SK-N-SH (cell line): ENCODE results near the gene GAST.

Experiments used
- EP300 ChIP-seq, 2 experiments: IDR thresholded peaks; 2 replicates each; pipeline versions ENCODE4 v1.4.0 to v1.6.1; 2012; ENCODE audit warnings: borderline replicate concordance in 1 of 2, low read depth in 1 of 2, low read length in 1 of 2
- EZH2phosphoT487 ChIP-seq: fragments of 200-600 bp; sonication (generic); IDR thresholded peaks from 2 replicates; pipeline ENCODE4 v1.6.1; 2017; ENCODE audit warnings: low read depth, mixed run types, mild to moderate bottlenecking, antibody characterized with exemption, moderate library complexity, borderline replicate concordance
- FOSL2 ChIP-seq: IDR thresholded peaks from 2 replicates; pipeline ENCODE4 v1.4.0; 2012; ENCODE audit warnings: low read depth, mild to moderate bottlenecking, moderate library complexity, borderline replicate concordance
- FOXM1 ChIP-seq: IDR thresholded peaks from 2 replicates; pipeline ENCODE4 v1.4.0; 2012; ENCODE audit warnings: low read depth, mild to moderate bottlenecking
- GABPA ChIP-seq: IDR thresholded peaks from 2 replicates; pipeline ENCODE4 v1.4.0; 2012; ENCODE audit warnings: low read depth, mild to moderate bottlenecking
- GATA2 ChIP-seq: sonication (generic); formaldehyde crosslinking; IDR thresholded peaks from 2 replicates; pipeline ENCODE4 v1.5.0; 2020; ENCODE audit warnings: mild to moderate bottlenecking, missing genetic modification reagents
- RFX5 ChIP-seq: IDR thresholded peaks from 2 replicates; pipeline ENCODE4 v1.6.1; 2012; ENCODE audit warnings: mild to moderate bottlenecking, improper control_type of control experiment, low read length
- SIN3A ChIP-seq: IDR thresholded peaks from 2 replicates; pipeline ENCODE4 v1.6.1; 2012; ENCODE audit warnings: low read depth, mild to moderate bottlenecking, low read length, moderate library complexity, borderline replicate concordance
- SMC3 ChIP-seq: IDR thresholded peaks from 2 replicates; pipeline ENCODE4 v1.6.1; 2012; ENCODE audit warnings: low read depth, low read length, improper control_type of control experiment
- TAF1 ChIP-seq: IDR thresholded peaks from 2 replicates; pipeline ENCODE4 v1.6.1; 2012; ENCODE audit warnings: low read depth, mild to moderate bottlenecking, low read length, moderate library complexity, borderline replicate concordance
- YY1 ChIP-seq: IDR thresholded peaks from 2 replicates; pipeline ENCODE4 v1.4.0; 2012; ENCODE audit warnings: low read depth, mild to moderate bottlenecking
- TF ChIP-seq, protein P1 (sequence below): fragments of 200-600 bp; sonication (generic); IDR thresholded peaks from 2 replicates; pipeline ENCODE4 v1.6.1; 2017; ENCODE audit warnings: antibody characterized with exemption, mild to moderate bottlenecking, moderate library complexity
- TF ChIP-seq, protein P2 (sequence below): IDR thresholded peaks from 2 replicates; pipeline ENCODE4 v1.4.0; 2012; ENCODE audit warnings: low read depth, borderline replicate concordance
- TF ChIP-seq, protein P3 (sequence below): fragments of 150-350 bp; IDR thresholded peaks from 2 replicates; pipeline ENCODE4 v1.6.1; 2016; ENCODE audit warnings: mild to moderate bottlenecking, low read depth, low read length

DNA sequence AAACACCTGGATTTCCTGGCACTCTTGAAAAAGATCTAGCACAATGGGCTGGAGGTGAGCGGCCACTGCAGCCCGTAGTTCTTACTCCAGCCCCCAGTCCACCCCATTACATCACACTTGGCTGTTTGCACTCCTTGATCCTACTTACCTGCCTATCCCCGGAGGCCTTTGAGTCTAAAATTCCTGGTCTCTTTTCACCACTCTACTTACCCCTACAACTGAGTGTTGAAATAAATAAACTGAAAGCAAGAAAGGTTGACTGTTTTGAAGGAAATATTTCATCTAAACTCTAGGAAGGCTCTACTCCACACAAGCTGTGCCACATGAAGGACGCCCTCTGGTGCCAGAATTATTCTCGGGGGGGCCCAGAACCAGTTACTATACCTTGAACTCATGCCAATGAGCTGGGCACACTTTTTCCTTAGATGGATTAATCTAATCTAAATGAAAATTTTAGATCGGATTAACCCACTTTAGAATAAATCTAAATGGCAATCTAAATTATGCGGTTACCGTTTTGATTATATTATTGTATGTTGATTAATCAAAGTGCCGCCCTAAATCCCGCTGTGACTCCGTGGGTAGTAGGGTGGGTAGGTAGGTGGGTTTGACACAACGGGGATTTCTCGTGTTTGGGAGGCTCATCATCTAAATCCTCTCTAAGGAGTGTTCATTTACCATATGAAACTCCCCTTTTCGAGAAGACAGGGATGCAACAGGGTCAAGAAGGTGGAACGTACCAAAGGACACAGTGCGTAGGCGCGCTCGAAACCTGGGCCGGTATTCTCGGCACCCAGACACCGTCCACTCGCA, 24.1 kb upstream of the GAST start:
- TF ChIP-seq, protein P1, sequence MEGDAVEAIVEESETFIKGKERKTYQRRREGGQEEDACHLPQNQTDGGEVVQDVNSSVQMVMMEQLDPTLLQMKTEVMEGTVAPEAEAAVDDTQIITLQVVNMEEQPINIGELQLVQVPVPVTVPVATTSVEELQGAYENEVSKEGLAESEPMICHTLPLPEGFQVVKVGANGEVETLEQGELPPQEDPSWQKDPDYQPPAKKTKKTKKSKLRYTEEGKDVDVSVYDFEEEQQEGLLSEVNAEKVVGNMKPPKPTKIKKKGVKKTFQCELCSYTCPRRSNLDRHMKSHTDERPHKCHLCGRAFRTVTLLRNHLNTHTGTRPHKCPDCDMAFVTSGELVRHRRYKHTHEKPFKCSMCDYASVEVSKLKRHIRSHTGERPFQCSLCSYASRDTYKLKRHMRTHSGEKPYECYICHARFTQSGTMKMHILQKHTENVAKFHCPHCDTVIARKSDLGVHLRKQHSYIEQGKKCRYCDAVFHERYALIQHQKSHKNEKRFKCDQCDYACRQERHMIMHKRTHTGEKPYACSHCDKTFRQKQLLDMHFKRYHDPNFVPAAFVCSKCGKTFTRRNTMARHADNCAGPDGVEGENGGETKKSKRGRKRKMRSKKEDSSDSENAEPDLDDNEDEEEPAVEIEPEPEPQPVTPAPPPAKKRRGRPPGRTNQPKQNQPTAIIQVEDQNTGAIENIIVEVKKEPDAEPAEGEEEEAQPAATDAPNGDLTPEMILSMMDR, result peak; percentile 57
- TF ChIP-seq SIN3A (no peak), EZH2phosphoT487 (no peak), EP300 (IDR thresholded peaks at IDR 0.05; ENCODE audit: borderline replicate concordance in 1 of 2, low read depth in 1 of 2, low read length in 1 of 2) (no peak), FOXM1 (no peak), GABPA (no peak), FOSL2 (no peak), TAF1 (no peak; the same call in 1 of the 2 replicates), YY1 (no peak), RFX5 (no peak), GATA2 (CRISPR knock-in tag) (no peak), SMC3 (no peak)
- TF ChIP-seq, protein P2, sequence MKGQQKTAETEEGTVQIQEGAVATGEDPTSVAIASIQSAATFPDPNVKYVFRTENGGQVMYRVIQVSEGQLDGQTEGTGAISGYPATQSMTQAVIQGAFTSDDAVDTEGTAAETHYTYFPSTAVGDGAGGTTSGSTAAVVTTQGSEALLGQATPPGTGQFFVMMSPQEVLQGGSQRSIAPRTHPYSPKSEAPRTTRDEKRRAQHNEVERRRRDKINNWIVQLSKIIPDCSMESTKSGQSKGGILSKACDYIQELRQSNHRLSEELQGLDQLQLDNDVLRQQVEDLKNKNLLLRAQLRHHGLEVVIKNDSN, result no peak
- TF ChIP-seq, protein P3, sequence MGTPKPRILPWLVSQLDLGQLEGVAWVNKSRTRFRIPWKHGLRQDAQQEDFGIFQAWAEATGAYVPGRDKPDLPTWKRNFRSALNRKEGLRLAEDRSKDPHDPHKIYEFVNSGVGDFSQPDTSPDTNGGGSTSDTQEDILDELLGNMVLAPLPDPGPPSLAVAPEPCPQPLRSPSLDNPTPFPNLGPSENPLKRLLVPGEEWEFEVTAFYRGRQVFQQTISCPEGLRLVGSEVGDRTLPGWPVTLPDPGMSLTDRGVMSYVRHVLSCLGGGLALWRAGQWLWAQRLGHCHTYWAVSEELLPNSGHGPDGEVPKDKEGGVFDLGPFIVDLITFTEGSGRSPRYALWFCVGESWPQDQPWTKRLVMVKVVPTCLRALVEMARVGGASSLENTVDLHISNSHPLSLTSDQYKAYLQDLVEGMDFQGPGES, result no peak
